Stimulated activated CD4-positive, alpha-beta T cell treated with anti-CD3 and anti-CD28 coated beads, Interleukin-1b, Interleukin-23, amount 100 ng/mL, for 24 hours (primary cell): ENCODE results near the gene PTPRM.

Experiments used
- DNase-seq, 4 experiments: peaks; one replicate each; pipeline ENCODE4 v3.0.0-alpha.2; 2020; ENCODE audit warnings: low read depth in 4 of 4, low spot score in 1 of 4

Gene PTPRM

GRCh38 chr18:8450898-8451665, 884.0 kb downstream of the PTPRM start:
- no peak for DNase-seq

GRCh38 chr18:8453528-8453927, 886.4 kb downstream of the PTPRM start:
- no peak for DNase-seq

GRCh38 chr18:8454136-8454535, 887.0 kb downstream of the PTPRM start:
- DNase-seq: no peak

- no peak for DNase-seq
Measured at GRCh38 chr18:8455661-8456614, 888.8 kb downstream of the PTPRM start.
